K562 treated with DMSO at 1 percent for 24 hours (cell line): ENCODE measurements around the gene GBX2. TPM values are rescaled to one million over a fixed set of nuclear protein-coding genes. Genes with fewer than 3 reads are reported as not detected.

Source experiments
- total RNA-seq: library from RNA; unstranded; fragments of 300-600 nt; gene quantifications from 2 replicates; pipeline ENCODE4 v1.2.3, GENCODE V29; 2022; ENCODE audit warnings: low read depth; ENCODE audit not compliant: insufficient read depth

Gene GBX2
- total RNA-seq = 0.80 TPM in 1 of 2 replicates, not detected in the other

DNA sequence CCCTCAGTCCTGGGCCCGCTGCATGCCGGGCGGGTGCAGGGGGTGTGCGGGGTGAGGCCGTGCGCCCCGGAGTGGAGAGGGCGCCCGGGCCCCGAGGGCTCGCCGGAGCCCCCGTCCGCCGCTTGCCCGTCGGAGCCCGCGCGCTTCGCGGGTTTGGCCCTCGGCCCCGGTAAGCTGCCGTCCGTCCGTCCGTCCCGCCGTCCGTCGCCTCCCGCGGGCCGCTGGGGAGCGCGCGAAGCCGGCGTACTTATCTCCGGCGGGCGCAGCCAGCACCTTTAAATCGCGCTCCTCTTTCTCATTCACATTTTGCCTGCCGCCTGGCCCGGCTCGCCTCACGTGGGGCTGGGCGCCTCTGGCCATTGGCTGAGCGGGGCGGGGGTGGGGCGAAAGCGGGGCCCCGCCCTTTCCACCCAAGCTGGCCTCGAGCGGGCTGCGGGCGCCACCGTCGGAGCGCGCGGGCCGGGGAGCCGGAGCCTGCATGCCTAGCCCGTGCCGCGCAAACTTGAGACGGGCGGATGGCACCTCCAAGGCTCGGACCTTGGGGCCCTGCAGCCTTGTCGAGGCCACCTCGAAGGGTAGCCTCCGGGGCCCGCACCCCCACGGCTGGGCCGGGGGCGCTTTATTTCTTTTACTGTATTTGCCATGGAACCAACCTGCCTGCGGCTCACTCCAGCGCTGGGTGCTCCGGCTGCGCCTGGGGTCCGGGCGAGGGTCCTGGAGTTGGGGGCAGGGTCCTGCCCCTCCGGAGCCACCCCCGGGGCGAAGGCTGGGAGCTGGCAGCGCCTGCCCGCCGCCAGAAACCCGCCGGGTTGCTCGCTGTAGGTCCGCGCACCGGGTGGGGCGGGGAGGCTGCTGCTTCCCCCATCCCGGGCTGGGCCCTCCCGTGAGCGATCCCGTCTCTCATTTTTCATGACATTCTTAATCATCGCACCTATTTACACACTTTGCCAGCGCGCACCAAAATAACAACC, at the start of gene GBX2:
Gene GBX2 (minus strand): TSS at position 277 of the 971 bp plus-strand sequence. CDS start 415 bp downstream, outside the sequence.

Other genes with a start within 250 kb of the GBX2 start
- gene ASB18, start 96.0 kb upstream of the GBX2 start, total RNA-seq = not detected in 2 replicates